ENCODE results near the gene MMP17. TPM values are rescaled to one million over a fixed set of nuclear protein-coding genes. Genes with fewer than 3 reads are reported as not detected.
"Not testable (repeated sequence)": the region's sequence is repeated elsewhere in the genome, so short reads cannot be mapped to it uniquely, and the experiment has no call there.

MMP17 gene
- total RNA-seq, 2 experiments from 2014 or later = 0.32 TPM; not detected in 1

DNA sequence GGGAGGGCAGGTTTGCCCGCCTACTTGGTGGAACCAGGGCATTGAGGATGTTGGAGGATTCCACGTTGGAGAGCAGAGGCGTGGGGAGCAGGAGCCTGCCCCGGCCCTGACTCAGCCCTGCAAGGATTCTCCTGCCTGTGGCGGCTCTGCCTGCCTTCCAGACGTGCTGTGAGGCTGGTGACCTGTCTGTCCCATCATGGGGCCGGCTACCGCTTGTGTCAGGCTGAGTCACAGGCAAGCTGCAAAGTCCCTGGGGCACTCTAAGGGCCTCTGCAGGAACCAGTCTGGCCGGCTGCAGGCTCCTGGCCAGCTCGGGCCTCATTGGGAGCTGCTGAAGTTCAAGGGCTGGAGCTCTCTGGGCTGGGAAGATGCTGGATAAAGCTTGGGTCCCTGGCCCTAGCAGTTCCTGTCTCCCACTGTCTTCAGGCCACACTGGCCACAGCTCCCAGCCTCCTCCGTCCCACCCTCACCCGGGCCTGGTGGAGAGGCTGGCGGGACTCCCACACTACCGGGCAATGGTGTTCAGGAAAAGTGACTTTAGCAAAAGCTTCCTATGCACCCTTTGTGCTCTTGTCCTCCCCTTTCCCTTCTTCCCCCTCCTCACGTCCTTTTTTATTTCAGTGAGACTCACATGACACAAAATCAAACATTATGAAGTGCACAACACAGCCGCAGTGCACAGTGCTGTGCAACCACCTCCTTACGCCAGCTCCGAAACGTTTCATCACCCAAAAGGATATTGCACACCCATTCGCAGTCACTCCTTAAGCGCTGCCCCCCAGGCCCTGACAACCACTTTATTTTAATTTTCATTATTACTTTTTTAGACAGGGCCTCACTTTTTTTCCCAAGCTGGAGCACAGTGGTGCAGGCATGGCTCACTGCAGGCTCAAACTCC, 44.2 kb downstream of the MMP17 start:
- no peaks in the 10 kb centered on the region for H3K4me1 Mint-ChIP-seq

DNA sequence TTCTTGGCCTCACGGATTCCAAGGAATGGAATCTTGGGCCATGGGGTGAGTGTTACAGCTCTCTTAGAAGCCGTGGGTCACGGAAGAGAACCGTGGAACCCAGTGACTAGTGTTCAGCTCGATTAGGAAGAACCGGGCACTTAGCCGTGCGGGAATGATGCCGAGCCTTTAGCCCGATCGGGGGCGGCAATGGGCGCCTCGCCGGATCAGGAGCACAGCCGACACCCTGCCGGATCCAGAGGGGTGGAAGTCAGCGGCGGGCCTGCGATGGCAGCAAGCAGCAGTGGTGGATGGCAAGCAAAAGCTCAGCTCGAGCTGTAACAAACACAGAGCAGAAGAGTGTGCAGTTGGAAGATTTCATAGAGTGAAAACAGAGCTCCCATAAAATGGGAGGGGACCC, 45.1 kb downstream of the MMP17 start:
- H3K9me3 Mint-ChIP-seq = peaks cover 5% of the 10 kb centered on the region
- no peak overlapping the region for H3K27ac Mint-ChIP-seq
- H3K36me3 Mint-ChIP-seq = no peaks in the 10 kb centered on the region
- H3K4me3 Mint-ChIP-seq = no peak overlapping the region
- DNase-seq = no peak
- no peaks in the 10 kb centered on the region for H3K27me3 Mint-ChIP-seq
- no peaks in the 10 kb centered on the region for H3K4me1 Mint-ChIP-seq

More for the DNA sequence above, 44.2 kb downstream of the MMP17 start:
- H3K36me3 Mint-ChIP-seq = no peaks in the 10 kb centered on the region
- no peak for DNase-seq
- peaks cover 5% of the 10 kb centered on the region for H3K9me3 Mint-ChIP-seq
- H3K27me3 Mint-ChIP-seq = no peaks in the 10 kb centered on the region
- no peak overlapping the region for H3K4me3 Mint-ChIP-seq
- no peak overlapping the region for H3K27ac Mint-ChIP-seq

- not testable (repeated sequence) for H3K27ac Mint-ChIP-seq, H3K9me3 Mint-ChIP-seq, H3K36me3 Mint-ChIP-seq, DNase-seq, H3K4me3 Mint-ChIP-seq, H3K4me1 Mint-ChIP-seq, H3K27me3 Mint-ChIP-seq
Observed at GRCh38 chr12:131874972-131875371, 46.8 kb downstream of the MMP17 start.

GRCh38 chr12:131877216-131877615, 49.0 kb downstream of the MMP17 start:
- not testable (repeated sequence) for H3K4me3 Mint-ChIP-seq, H3K36me3 Mint-ChIP-seq, H3K27me3 Mint-ChIP-seq, H3K9me3 Mint-ChIP-seq, DNase-seq, H3K27ac Mint-ChIP-seq, H3K4me1 Mint-ChIP-seq

- not testable (repeated sequence) for H3K27ac Mint-ChIP-seq, H3K36me3 Mint-ChIP-seq
Observed at GRCh38 chr12:131878436-131878835, 50.2 kb downstream of the MMP17 start.

GRCh38 chr12:131882804-131883520, 54.8 kb downstream of the MMP17 start:
- no peak for DNase-seq
- Mint-ChIP-seq H3K9me3 (peaks cover 5% of the 10 kb centered on the region), H3K27ac (no peak overlapping the region), H3K4me3 (no peak overlapping the region), H3K4me1 (no peaks in the 10 kb centered on the region), H3K36me3 (no peaks in the 10 kb centered on the region), H3K27me3 (no peaks in the 10 kb centered on the region)

More at GRCh38 chr12:131878436-131878835, 50.2 kb downstream of the MMP17 start:
- H3K9me3 Mint-ChIP-seq, DNase-seq, H3K4me3 Mint-ChIP-seq, H3K4me1 Mint-ChIP-seq, H3K27me3 Mint-ChIP-seq: not testable (repeated sequence)

GRCh38 chr12:131883521-131883900, 55.3 kb downstream of the MMP17 start:
- DNase-seq = no peak
- Mint-ChIP-seq H3K4me1 (no peaks in the 10 kb centered on the region), H3K4me3 (no peak overlapping the region), H3K36me3 (no peaks in the 10 kb centered on the region), H3K9me3 (peaks cover 5% of the 10 kb centered on the region), H3K27me3 (no peaks in the 10 kb centered on the region), H3K27ac (no peak overlapping the region)

- H3K27me3 Mint-ChIP-seq, H3K4me1 Mint-ChIP-seq, H3K36me3 Mint-ChIP-seq, H3K27ac Mint-ChIP-seq, H3K9me3 Mint-ChIP-seq, DNase-seq, H3K4me3 Mint-ChIP-seq: not testable (repeated sequence)
Observed at GRCh38 chr12:131885076-131885475, 56.9 kb downstream of the MMP17 start.

GRCh38 chr12:131885543-131886057, 57.4 kb downstream of the MMP17 start:
- Mint-ChIP-seq H3K36me3 (no peaks in the 10 kb centered on the region), H3K27ac (no peak overlapping the region), H3K4me1 (no peaks in the 10 kb centered on the region), H3K4me3 (no peak overlapping the region), H3K27me3 (no peaks in the 10 kb centered on the region), H3K9me3 (peaks cover 5% of the 10 kb centered on the region)
- DNase-seq = no peak

DNA sequence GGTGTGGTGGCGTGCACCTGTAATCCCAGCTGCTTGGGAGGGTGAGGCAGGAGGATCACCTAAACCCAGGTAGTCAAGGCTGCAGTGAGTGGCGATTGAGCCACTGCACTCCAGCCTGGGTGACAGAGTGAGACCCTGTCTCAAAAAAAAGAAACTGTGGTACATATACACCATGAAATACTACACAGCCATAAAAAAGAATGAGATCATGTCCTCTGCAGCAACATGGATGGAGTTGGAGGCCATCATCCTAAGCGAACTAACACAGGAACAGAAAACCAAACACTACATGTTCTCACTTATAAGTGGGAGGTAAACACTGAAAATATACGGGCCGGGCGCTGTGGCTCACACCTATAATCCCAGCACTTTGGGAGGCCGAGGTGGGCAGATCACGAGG, 63.5 kb downstream of the MMP17 start:
- not testable (repeated sequence) for H3K27me3 Mint-ChIP-seq, H3K27ac Mint-ChIP-seq, H3K4me3 Mint-ChIP-seq, H3K36me3 Mint-ChIP-seq, H3K9me3 Mint-ChIP-seq, DNase-seq, H3K4me1 Mint-ChIP-seq

GRCh38 chr12:131892711-131893604, 64.8 kb downstream of the MMP17 start:
- Mint-ChIP-seq H3K4me3 (no peak overlapping the region), H3K27me3 (no peaks in the 10 kb centered on the region), H3K9me3 (no peaks in the 10 kb centered on the region), H3K36me3 (no peaks in the 10 kb centered on the region), H3K4me1 (peaks cover 8% of the 10 kb centered on the region), H3K27ac (no peak overlapping the region)
- no peak for DNase-seq

DNA sequence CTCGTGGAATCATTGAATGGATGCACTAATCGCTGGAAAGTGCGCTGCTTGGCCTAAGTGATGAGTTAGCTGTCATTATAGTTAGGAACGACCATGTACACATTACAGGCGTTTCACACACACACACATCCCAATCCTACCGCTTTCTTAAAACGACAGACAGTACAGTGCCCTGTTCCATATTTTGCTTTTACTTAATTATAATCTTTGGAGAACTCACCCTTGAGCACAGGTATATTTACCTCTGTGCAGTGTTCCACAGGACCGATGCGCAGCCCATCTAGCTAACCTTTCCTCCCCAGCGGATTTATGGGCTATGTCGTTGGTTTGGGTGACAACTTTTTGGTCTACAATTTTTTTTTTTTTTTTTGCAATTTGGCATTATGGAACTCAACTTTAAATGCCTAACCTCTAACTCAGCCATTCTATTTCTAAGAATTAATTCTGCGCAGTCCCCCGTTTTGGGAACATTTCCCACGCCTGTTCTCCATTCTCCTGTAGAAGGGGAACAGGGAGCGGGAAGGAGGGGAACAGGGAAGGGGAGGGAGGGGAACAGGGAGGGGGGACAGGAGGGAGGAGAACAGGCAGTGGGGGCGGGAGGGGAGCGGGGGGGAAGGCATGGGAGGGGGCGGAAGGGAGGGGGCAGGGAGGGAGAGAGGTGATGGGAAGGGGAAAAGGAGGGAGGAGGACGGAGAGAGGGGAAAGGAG, 65.6 kb downstream of the MMP17 start:
- no peak overlapping the region for H3K4me3 Mint-ChIP-seq
- no peak overlapping the region for H3K27ac Mint-ChIP-seq
- no peaks in the 10 kb centered on the region for H3K27me3 Mint-ChIP-seq
- no peaks in the 10 kb centered on the region for H3K9me3 Mint-ChIP-seq
- DNase-seq = no peak
- H3K36me3 Mint-ChIP-seq = no peaks in the 10 kb centered on the region
- peaks cover 12% of the 10 kb centered on the region for H3K4me1 Mint-ChIP-seq

- H3K27ac Mint-ChIP-seq = peak within 1 kb of the TSS; percentile 66
- peak; percentile 95 for DNase-seq
- H3K27me3 Mint-ChIP-seq = no peaks in the 10 kb centered on the region
- H3K4me3 Mint-ChIP-seq = peak within 1 kb of the TSS; percentile 81
- peaks cover 12% of the 10 kb centered on the region for H3K4me1 Mint-ChIP-seq
- no peaks in the 10 kb centered on the region for H3K9me3 Mint-ChIP-seq
- H3K36me3 Mint-ChIP-seq = no peaks in the 10 kb centered on the region
Observed at GRCh38 chr12:131894313-131894860, 66.2 kb downstream of the MMP17 start, which contains the start of gene ULK1. Gene ULK1 (plus strand): TSS chr12:131894622. CDS start chr12:131895002, 380 bp downstream.
